PC-9 (cell line): ENCODE results near the gene OR10H3. TPM values are rescaled to one million over a fixed set of nuclear protein-coding genes. Genes with fewer than 3 reads are reported as not detected.

Experiments used
- Bru-seq: library from RNA; stranded (reverse); fragments of 400-500 nt; gene quantifications from one replicate; lab custom pipeline; 2021; lab: Mats Ljungman, UMichigan
- BruChase-seq, 2 experiments: library from RNA; stranded (reverse); fragments of 400-500 nt; gene quantifications; one replicate each; lab custom pipeline; 2021; lab: Mats Ljungman, UMichigan
- BruUV-seq: library from RNA; stranded (reverse); fragments of 400-500 nt; replicated peaks from 2 replicates; lab custom pipeline; 2021; lab: Mats Ljungman, UMichigan
- CTCF ChIA-PET: fragments of 300-600 bp; sonication (Branson Sonifier 250); formaldehyde crosslinking; loops from one replicate; lab custom pipeline; 2022; ENCODE audit warnings: antibody characterized with exemption; lab: Charles Lee
- POLR2A ChIA-PET: fragments of 300-600 bp; sonication (Branson Sonifier 250); formaldehyde crosslinking; loops from one replicate; lab custom pipeline; 2022; ENCODE audit warnings: antibody characterized with exemption; ENCODE audit not compliant: unreplicated experiment; lab: Charles Lee
- DNase-seq, 2 experiments: peaks; one replicate each; pipeline versions ENCODE4 v3.0.0 to v3.0.0-alpha.2; 2015 to 2022; ENCODE audit warnings: mixed read lengths in 1 of 2
- H2AFZ ChIP-seq: fragments of 200-600 bp; sonication (generic); 2 replicates; pipeline ENCODE4 v1.8.1; 2017; ENCODE audit warnings: antibody characterized with exemption
- H3F3A ChIP-seq: fragments of 200-600 bp; sonication (generic); 2 replicates; pipeline ENCODE4 v1.8.1; 2017; ENCODE audit warnings: antibody characterized with exemption, mild to moderate bottlenecking, low read depth; ENCODE audit not compliant: insufficient read depth
- H3K27ac ChIP-seq: fragments of 200-600 bp; sonication (generic); 2 replicates; pipeline ENCODE4 v1.6.1; 2016; ENCODE audit warnings: mixed run types
- H3K27me3 ChIP-seq: fragments of 200-600 bp; sonication (generic); 2 replicates; pipeline ENCODE4 v1.6.1; 2016; ENCODE audit warnings: low read depth, mixed run types; ENCODE audit not compliant: insufficient read depth
- H3K36me3 ChIP-seq: fragments of 200-600 bp; sonication (generic); 2 replicates; pipeline ENCODE4 v1.6.1; 2016; ENCODE audit warnings: low read depth, mixed run types
- H3K4me1 ChIP-seq: fragments of 200-600 bp; sonication (generic); replicated peaks from 2 replicates; pipeline ENCODE4 v1.6.1; 2016; ENCODE audit warnings: mixed run types; ENCODE audit not compliant: insufficient read depth
- H3K4me2 ChIP-seq: fragments of 200-600 bp; sonication (generic); 2 replicates; pipeline ENCODE4 v1.6.1; 2017; ENCODE audit warnings: mixed run types
- H3K4me3 ChIP-seq: fragments of 200-600 bp; sonication (generic); 2 replicates; pipeline ENCODE4 v1.6.1; 2016; ENCODE audit warnings: mixed run types
- H3K79me2 ChIP-seq: fragments of 200-600 bp; sonication (generic); 2 replicates; pipeline ENCODE4 v1.6.1; 2017; ENCODE audit warnings: low read depth, mixed run types
- H3K9me2 ChIP-seq: fragments of 200-600 bp; sonication (generic); 2 replicates; pipeline ENCODE4 v1.8.1; 2017; ENCODE audit warnings: mild to moderate bottlenecking; ENCODE audit not compliant: insufficient read depth
- H3K9me3 ChIP-seq: fragments of 200-600 bp; sonication (generic); 2 replicates; pipeline ENCODE4 v1.8.1; 2016; ENCODE audit warnings: low read depth; ENCODE audit not compliant: insufficient read depth
- H4K20me1 ChIP-seq: fragments of 200-600 bp; sonication (generic); 2 replicates; pipeline ENCODE4 v1.8.1; 2017; ENCODE audit not compliant: insufficient read depth
- EZH2 ChIP-seq: fragments of 200-600 bp; sonication (generic); IDR thresholded peaks from 2 replicates; pipeline ENCODE4 v1.8.0; 2017; ENCODE audit warnings: antibody characterized with exemption, low read depth
- intact Hi-C: fragments of 100-400 bp; cut with micrococcal nuclease; formaldehyde crosslinking; loops from one replicate; pipeline ENCODE4 v1.10.0; 2022; ENCODE audit not compliant: unreplicated experiment
- long read RNA-seq: library from polyadenylated mRNA; stranded (forward); transcript quantifications from one replicate; pipeline ENCODE4 v2.0.0, GENCODE V29; 2022
- total RNA-seq: library from RNA; stranded (reverse); gene quantifications from 2 replicates; pipeline ENCODE4 v1.2.3, GENCODE V29; 2021
- TF ChIP-seq, protein P1 (sequence below): fragments of 200-600 bp; sonication (generic); conservative IDR thresholded peaks from 2 replicates; pipeline ENCODE4 v1.6.1; 2017; ENCODE audit warnings: mixed run types, antibody characterized with exemption, mild to moderate bottlenecking, moderate library complexity

The OR10H3 gene, protein sequence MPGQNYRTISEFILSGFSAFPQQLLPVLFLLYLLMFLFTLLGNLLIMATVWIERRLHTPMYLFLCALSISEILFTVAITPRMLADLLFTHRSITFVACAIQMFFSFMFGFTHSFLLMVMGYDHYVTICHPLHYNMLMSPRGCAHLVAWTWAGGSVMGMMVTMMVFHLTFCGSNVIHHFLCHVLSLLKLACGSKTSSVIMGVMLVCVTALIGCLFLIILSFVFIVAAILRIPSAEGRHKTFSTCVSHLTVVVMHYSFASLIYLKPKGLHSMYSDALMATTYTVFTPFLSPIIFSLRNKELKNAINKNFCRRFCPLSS
- total RNA-seq, result not detected in 2 replicates
- Bru-seq, nascent RNA, result not detected
- not detected for BruChase-seq, experiment 1, labeled RNA remaining after a 2-hour chase
- not detected for BruChase-seq, experiment 2, labeled RNA remaining after a 6-hour chase
- long read RNA-seq, result 0 reads

DNA sequence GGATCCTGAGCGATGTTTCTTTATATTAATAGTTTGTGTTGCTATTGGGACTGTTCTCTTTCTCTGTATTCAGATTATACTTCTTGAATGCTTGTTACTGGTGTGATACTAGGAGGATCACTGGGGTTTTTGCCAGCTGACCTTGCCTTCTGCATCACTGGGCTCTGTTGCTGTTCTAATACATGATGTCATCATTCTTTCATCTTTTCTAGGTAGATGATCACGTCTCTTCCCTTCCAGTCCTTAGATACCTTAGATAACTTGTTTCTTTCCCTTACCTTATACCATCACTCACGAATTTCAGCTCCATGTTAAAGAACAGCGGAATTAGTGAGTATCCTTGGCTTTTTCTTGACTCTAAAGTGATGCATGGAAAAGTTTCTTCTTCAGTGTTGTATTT lies at the start of gene OR10H3:
Gene OR10H3, plus strand, starts transcription at position 264 of the 400 bp plus-strand sequence. CDS start 3,408 bp downstream, outside the sequence.
- no TSS peak for BruUV-seq
- Histone ChIP-seq H3K27ac (no peak within 1 kb of the TSS), H3K9me2 (no peaks in the 10 kb centered on the region), H3K27me3 (peaks cover 4% of the 10 kb centered on the region; the same call in 1 of the 2 replicates), H2AFZ (no peak within 1 kb of the TSS), H3K36me3 (no peaks in the 10 kb centered on the region), H3K4me3 (no peak within 1 kb of the TSS), H3K79me2 (no peaks in the 10 kb centered on the region), H4K20me1 (no peaks in the 10 kb centered on the region), H3K4me1 (no peaks in the 10 kb centered on the region), H3K4me2 (no peak within 1 kb of the TSS), H3F3A (no peaks in the 10 kb centered on the region), H3K9me3 (0 out of 2 replicates have a peak, but pooled peaks cover 5% of the 10 kb centered on the region)
- POLR2A ChIA-PET, result no interaction called here
- DNase-seq, result no peak
- intact Hi-C loops, result no loop called here
- TF ChIP-seq, protein P1, sequence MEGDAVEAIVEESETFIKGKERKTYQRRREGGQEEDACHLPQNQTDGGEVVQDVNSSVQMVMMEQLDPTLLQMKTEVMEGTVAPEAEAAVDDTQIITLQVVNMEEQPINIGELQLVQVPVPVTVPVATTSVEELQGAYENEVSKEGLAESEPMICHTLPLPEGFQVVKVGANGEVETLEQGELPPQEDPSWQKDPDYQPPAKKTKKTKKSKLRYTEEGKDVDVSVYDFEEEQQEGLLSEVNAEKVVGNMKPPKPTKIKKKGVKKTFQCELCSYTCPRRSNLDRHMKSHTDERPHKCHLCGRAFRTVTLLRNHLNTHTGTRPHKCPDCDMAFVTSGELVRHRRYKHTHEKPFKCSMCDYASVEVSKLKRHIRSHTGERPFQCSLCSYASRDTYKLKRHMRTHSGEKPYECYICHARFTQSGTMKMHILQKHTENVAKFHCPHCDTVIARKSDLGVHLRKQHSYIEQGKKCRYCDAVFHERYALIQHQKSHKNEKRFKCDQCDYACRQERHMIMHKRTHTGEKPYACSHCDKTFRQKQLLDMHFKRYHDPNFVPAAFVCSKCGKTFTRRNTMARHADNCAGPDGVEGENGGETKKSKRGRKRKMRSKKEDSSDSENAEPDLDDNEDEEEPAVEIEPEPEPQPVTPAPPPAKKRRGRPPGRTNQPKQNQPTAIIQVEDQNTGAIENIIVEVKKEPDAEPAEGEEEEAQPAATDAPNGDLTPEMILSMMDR, result no peak
- TF ChIP-seq EZH2, result no peak
- CTCF ChIA-PET, result no interaction called here

DNA sequence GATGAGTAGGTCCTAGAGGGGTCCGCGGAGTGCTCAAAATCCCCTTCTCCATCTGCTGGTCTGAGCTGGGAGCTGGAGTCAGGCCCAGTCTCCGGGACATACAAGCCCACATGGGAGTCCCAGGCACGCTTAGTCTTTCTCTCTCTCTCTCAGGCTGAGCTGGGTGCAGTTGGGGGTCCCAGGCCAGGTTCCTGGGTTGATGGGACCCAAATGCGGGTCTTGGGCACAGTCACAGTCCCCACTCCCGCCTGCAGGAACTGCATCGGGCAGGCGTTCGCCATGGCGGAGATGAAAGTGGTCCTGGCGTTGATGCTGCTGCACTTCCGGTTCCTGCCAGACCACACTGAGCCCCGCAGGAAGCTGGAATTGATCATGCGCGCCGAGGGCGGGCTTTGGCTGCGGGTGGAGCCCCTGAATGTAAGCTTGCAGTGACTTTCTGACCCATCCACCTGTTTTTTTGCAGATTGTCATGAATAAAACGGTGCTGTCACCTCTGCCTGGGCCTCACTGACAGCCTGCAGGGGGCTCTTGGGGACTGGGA lies 41.1 kb upstream of the OR10H3 start:
- no peaks in the 10 kb centered on the region for H3K9me2 ChIP-seq
- no peaks in the 10 kb centered on the region for H3K79me2 ChIP-seq
- intact Hi-C loops, result no loop called here
- DNase-seq, result no peak
- H2AFZ ChIP-seq, result no peak overlapping the region
- no peak overlapping the region for H3K4me3 ChIP-seq
- CTCF ChIA-PET, result no interaction called here
- H3K27me3 ChIP-seq, result no peaks in the 10 kb centered on the region
- H3K36me3 ChIP-seq, result no peaks in the 10 kb centered on the region
- no TSS peak for BruUV-seq
- POLR2A ChIA-PET, result no interaction called here
- H4K20me1 ChIP-seq, result no peaks in the 10 kb centered on the region
- H3K4me1 ChIP-seq, result peaks cover 4% of the 10 kb centered on the region
- H3K27ac ChIP-seq, result no peak overlapping the region
- no peaks in the 10 kb centered on the region for H3K9me3 ChIP-seq
- H3K4me2 ChIP-seq, result no peak overlapping the region
- H3F3A ChIP-seq, result peaks cover 4% of the 10 kb centered on the region; the same call in 1 of the 2 replicates
- TF ChIP-seq, protein P1, result no peak
- no peak for TF ChIP-seq EZH2

DNA sequence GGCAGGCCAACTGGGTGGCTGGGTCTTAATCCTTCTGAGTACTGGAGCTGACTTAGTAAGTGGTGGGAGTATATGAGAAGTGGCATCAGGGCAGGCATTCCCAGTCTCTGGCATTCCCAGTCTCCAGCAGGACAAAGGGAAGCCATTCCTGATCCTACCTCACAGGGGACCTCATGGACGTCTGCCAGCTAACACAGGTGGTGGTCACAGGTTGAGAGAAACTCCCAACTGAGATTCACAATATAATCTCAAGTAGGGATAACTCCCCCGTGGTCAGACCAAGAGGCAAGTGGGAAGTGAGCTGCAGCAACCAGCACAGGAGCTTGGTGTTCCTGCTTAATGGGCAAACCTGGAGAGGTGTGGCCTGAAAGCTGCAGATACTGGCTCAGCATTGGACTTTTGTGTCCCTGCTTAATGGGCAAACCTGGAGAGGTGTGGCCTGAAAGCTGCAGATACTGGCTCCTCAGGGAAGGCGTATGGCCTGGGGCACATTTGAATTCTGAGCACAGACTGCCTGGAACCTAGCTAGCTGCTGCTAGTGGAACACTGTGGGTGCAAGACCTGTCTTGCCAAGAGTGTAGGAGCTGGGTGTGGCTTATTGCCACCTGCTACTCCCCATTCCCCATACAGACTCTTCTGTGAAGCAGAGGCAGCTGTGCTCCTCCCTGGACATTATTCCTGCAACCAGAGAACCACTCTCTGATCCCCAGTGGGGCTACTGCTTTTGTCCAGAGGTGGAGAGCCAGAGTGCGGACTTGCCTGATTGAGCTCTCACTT lies 35.8 kb upstream of the OR10H3 start:
- H3K36me3 ChIP-seq, result no peaks in the 10 kb centered on the region
- peaks cover 16% of the 10 kb centered on the region; the same call in 1 of the 2 replicates for H3F3A ChIP-seq
- H3K27me3 ChIP-seq, result peaks cover 7% of the 10 kb centered on the region; the same call in 1 of the 2 replicates
- ChIA-PET CTCF (interaction anchor here (0.6 kb wide), 1 partner anchor 1671 kb away, joined by 5 read pairs; the partner anchor contains the start of gene IL27RA), POLR2A (interaction anchor here (0.6 to 0.7 kb wide), 4 partner anchors 25 to 632 kb away, joined by 3 to 9 read pairs (median 4); no protein-coding TSS in a partner anchor)
- no peaks in the 10 kb centered on the region for H3K9me2 ChIP-seq
- DNase-seq, result peak; percentile 66 to 74
- no peaks in the 10 kb centered on the region for H4K20me1 ChIP-seq
- H3K4me3 ChIP-seq, result no peak overlapping the region
- peaks cover 19% of the 10 kb centered on the region for H3K4me1 ChIP-seq
- no peaks in the 10 kb centered on the region for H3K79me2 ChIP-seq
- no peak for TF ChIP-seq EZH2
- TF ChIP-seq, protein P1, result no peak
- H2AFZ ChIP-seq, result no peak overlapping the region
- no peaks in the 10 kb centered on the region for H3K9me3 ChIP-seq
- no peak overlapping the region; the same call in 1 of the 2 replicates for H3K27ac ChIP-seq
- intact Hi-C loops, result loop anchor here (1.0 kb wide), 4 partner anchors 29 to 135 kb away; partner anchors contain the start of genes CYP4F12 and CYP4F3
- no TSS peak for BruUV-seq
- peak overlapping the region; percentile 61 for H3K4me2 ChIP-seq
